NCI-H1694 treated with DMSO at 0.1 percent for 48 hours (cell line): ENCODE results near the gene SLC2A9.
A peak's percentile ranks its signal among the peaks of the same experiment; 100 is the strongest.

Source experiments
- DNase-seq: peaks from one replicate; lab custom pipeline; 2025; lab: John Stamatoyannopoulos, UW

SLC2A9 gene

DNA sequence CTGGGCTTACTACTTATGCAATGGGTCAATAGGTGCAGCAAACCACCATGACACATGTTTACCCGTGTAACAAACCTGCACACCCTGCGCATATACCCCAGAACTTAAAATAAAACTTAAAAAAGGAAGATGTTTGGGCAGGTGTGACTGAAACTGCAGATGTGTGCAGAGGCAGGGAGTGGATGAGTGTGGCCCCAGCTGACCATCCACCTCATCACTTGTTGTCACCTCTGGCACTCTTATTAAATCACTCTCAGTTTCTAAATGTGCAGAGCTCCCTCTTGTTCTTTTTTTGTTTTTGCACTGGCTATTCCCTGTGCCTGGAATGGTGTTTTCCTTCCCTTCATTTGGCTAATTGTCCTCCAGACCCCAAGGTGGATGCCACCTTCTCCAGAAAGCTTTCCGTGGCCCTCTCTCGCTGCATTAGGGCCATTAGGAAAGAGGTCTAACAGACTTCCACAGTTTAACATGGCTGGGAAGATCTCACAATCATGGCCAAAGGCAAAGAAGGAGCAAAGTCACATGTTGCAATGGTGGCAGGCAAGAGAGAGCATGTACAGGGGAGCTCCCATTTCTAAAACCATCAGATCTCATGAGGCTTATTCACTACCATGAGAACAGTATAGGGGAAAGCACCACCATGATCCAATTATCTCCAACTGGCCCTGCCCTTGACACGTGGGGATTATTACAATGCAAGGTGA lies 58.5 kb downstream of the SLC2A9 start:
- DNase-seq: no peak

DNA sequence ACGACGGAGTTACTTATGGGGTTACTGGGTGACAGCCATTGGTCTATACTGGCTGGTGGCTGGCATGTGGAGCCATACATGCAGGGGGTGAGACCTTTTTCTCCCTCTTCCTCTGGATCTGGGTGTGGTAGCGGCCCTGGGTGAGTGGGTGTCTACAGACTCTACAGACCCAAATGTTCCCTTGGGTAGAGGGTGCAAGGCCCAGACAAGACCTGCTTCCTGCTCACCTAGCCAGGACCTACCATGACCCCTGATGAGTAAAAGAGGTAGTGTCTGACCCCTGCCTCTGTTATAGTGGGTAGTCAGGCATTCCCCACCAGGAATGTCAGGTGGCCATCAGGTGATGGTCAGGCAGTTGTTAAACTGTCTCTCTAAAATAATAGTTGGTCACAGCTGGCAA lies 66.8 kb downstream of the SLC2A9 start:
- DNase-seq: no peak

DNA sequence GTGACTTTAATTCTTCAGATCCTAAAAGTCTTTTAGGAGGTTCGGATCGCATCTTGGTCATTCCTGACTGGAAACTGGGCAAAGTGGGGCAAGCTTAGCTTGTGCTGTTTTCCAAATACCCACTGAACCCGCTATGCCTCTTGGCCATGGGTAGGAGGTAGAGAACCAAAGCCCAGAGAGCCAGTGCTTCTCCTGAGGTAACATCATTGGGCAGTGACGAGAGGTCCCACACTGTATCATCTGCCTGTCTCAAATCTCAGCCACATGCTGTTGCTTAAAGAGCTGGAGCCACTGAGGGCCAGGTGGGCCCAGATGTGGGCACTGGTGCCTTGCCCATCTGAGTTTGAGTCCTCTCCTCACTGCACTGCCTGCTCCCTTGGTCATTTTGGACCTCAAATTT lies 68.2 kb downstream of the SLC2A9 start:
- no peak for DNase-seq

DNA sequence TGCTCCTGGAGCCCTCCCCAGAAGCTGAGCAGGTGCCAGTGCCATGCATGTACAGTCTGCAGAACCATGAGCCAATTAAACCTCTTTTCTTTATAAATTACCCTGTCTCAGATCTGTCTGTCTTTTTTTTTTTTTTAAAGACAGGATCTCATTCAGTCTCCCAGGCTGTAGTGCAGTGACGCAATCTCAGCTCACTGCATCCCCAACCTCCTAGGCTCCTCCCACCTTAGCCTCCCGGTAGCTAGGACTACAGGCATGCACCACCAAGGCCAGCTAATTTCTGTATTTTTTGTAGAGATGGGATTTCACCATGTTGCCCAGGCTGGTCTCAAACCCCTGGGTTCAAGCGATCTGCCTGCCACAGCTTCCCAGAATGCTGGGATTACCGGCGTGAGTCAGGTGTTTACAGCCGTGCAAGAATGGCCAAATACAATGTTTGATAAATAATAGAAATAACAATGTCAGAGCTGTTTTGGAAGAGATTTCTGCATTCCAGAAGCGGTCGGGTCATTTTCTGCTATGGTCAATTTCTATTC lies 68.8 kb downstream of the SLC2A9 start:
- no peak for DNase-seq

DNA sequence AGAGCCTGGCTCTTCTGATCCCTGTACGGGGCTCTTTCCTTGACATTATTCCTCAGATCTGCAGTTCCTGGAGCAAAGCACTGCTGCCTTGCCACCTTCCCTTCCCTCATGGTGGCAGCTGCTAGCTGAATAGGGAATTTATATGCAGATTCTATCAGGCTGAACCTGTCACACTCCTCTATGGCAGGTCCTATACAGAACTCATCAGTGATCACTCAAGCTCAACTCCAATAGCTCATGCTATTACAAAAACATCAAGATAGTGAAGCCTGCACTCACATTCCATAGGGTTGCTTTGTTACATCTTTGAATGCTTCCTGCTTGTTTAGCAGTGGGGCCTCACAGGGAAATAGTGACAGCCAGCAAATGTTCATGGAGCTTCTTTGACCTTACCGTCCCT lies 71.7 kb downstream of the SLC2A9 start:
- DNase-seq: no peak

DNA sequence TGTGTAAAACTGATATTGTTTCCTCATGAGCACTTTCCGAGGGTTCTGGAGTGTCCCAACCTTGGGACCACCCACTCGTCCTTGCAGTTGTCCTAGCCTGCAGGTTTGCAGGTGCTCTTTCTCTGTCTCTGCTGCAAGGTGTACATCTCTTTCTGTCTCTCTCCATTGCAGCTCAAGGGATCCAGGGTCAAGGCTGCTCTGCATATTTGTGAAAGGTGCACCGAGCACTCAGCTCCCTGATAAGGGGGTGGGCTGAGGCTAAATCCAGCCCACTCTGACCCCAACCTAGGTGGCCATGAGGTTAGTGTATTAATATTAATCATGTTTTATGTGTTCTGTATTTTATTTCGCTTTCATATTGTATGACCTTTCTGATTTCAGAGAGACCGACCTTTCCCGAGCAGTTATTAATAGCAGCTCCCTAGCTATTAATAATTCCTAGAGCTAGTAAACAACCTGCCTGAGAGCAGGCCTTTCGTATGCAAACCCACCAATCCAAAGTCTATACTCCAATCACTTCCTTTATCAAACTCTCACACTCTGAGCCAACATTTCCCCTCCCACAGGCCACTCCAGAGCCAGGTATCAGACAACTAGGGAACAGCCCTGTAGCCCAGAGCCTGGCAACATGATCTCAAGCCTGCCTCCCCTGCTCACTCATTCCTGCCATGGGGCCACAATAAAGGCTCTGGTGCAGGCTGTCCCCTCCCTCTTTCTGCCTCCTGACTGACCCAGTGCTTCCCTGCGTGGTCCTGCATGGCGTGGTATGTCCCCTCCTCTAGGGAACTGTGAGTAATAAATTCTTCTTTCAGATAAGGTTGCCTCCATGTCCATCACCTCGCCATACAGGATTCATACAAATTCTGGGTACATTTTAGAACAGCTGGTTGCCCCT lies 73.9 kb downstream of the SLC2A9 start:
- no peak for DNase-seq

DNA sequence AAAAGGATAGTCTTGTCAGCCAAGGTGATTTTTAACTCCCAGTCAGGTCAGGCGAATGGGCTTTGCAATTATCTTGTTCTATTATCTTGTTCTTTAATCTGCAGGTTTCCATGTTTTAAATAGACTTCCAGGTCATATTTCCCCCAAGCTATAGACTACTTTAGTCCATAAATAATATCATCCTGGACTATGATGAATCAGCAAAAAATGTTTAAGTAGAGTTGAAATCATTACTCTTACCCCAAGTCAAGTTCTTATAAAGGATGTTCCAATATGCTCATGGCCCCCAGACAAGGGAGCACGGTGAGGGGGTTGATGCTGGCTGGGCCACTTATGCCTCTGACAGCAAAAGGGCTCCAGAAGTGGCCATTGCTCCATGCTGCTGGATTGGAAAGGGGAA lies 75.1 kb downstream of the SLC2A9 start:
- DNase-seq: no peak

DNA sequence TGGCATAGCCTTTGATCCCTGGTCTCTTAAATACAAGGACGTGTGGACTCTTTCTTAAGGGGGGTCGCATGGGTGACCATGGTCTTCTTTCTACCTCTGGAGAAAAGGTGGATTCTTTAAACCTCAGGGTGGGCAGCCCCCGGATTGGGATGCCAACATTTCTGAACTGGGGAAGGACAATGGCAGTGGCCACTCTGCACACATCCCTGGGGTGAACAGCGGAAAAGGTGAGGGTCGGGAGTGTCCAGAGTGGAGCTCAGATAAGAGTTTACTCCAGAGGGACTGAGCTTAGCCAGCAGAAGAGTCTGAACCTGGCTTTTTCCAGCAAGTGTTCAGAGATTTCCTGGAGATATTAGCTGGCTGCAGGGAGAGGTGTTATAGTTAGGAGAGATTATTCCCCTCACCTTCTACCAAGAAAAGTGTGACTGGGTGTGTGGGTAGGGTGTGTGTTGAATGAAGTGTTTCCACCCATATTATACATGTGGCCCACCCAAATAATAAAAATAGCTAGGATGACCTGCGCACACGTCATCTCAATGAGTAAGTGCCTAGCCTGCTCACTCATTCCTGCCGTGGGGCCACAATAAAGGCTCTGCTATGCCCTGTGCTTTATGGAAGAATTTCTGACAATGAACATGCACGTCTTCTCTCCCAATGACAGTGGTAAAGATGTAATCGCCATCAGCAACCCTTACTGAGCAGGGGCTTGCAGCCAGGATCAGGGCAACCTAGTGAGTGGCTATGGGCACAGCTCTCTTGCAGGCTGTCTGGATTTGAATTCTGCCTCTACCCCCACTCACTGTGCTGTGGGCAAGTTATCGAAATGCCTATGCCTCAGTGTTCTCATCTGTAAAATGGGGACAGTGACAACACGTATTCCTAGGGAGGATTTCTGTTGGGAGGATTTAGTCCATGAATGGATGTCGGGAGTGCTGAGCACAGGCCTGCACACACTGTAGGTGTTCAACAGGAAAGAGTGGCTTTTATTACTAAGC lies 76.6 kb downstream of the SLC2A9 start:
- DNase-seq: no peak

DNA sequence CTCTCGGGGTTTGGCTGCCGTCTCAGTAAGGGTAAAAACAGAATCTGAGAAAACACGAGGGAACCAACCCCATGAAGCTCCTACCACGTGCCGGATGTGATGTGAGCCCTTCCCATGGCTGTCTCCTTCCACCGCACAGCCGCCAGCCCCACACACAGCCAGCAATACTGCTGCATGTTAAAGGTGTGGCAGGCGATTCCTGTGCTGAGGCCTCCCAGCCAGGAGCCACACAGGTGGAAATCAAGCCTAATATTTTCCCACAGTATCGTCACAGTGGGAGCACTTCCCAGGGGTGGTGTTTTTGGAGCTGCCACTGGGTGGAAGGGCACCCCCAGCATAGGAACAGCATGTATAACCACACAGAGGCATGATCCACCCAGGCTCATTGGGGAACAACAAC lies 77.5 kb downstream of the SLC2A9 start:
- DNase-seq: no peak

DNA sequence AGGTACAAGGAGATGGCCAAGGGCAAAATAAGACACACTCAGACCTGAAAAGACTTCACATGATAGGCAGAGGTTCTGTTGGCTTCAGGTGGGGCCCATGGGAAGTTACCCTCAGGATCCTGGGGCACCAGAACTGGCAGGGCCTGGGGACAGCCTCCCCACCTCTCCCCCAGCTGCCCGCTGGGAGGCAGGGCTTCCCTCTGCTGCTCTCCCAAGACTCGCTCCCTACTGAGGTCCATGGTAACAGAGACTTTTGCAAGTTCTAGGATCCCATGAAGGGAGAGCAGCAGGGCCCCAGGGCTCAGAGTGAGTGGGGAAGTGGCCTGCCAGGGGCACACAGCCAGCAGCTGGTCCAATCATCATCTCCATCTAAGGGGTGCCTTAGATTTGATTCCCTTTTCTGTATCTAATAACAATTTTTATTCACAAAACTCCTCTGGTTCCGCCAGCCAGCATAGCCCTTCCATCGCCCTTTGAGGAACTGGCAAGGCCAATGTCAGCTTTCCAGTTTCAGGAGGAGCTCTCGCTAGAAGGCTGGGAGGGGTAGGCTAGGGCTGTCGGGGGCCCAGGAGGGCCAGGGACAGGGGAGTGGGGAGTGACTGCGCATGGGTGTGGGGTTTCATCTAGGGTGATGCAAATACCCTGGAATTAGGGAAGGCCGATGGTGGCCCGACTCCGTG lies 78.2 kb downstream of the SLC2A9 start:
- DNase-seq: no peak

DNA sequence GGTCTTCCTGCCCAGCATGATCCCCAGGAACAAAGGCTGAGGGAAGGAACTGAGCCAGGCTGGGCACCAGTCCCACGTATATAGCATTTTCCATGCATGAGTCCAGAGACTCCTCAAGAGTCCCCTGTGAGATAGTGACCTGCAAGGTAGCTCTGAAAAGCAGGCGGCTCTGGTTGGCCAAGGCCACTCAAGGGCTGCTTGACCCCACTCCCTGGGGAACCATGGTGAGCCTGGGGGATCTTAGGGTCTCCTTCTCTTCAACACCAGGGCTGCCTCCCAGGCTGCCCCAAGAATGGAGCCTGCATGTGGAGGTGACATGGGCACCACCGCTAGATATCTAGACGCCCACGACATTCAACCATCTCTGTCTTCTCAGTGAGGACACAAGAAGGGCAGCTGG lies 79.2 kb downstream of the SLC2A9 start:
- no peak for DNase-seq

DNA sequence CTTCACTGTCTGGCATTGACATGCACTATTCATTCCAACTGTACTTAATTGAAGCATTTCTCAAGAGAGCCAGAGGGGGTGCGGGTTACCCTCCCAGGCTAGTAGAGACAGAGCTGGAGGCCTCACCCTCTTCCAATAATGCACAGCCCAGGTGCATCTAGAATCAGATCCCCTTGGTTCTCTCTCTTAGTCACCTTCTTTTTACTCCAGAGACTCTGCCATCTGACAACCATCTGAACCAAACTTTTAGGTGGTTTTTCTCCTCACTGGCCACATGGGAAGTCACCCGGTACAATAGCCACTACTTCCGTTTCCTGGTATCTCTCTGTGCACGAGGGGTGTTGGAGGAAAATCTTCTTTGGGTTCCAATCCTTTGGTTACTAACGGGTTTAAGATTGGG lies 81.3 kb downstream of the SLC2A9 start:
- no peak for DNase-seq

DNA sequence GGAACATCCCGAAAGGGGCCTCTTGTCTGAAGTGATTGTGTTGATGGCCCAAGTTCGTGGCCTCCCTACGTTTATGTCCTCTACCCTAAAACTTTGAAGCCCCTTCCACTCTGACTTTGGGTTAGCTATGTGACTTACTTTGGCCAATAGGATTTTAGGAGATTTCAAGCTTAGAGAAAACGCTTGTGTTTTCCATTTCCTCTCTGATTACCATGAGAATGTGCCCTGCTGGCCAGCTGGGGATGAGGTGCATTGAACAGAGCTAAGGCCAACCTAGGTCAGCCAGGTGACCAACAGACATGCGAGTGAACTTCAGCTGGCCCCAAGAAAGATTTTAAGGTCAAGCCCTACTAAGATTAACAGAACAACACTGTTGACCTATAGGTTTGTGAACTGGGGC lies 82.4 kb downstream of the SLC2A9 start:
- no peak for DNase-seq

DNA sequence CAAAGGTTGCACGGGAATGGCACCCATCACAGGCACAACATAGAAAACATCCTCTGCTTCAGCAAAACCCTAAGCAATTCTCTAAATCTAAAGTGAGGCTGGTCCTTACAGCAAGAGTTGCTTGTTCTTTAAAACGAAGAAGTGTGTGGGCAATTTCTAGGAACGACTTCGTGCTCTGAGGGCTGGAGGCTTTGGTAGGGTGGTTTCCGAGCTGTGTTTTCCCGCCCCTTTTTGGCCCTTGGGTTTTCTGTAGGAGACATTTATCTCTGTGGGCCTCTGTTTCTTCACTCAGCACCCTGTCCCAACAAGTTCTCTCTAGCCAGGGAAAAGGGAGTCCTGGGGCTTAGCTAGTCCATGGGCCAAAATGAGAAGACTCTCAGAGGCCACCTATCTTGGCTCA lies 84.2 kb downstream of the SLC2A9 start:
- DNase-seq: no peak

DNA sequence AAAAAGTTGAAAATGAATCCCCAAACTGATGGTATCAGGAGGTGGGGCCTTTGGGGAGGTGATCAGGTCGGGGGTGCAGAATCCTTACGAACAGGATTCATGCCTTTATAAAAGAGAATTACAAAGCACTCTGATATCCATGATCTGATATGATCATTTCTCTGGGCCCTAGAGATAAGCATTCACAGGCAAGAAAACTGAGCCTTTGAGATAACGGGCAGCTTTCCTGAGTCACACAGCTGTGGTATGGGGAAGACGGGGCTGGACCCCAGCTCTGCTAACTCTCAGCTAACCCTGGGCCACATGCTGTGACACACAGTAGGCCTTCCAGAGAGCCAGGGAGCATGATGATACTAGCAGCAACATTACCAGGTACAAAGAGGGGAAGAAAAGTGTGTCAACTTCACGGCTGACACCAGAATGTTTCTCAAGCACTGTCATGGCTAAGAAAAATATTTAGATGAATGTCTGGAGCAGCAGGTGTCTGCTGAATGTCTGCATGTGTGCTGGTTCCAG lies 85.1 kb downstream of the SLC2A9 start:
- no peak for DNase-seq

DNA sequence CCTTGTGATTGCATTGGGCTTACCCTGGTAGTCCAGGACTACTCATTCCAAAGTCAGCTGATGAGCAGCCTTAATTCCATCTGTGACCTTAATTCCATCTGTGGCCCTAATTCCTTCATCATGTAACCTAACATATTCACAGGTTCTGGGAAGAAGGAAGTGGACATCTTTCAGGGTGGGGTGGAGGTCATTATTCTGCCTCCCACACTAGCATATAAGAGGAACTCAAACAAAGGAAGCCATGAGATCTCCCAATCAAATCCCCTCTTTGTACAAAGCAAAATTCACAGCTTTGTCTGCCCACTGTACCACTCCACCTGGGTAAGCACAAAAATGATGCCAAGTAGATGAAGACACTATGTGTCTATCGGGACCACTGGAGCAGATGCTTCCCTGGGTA lies 87.3 kb downstream of the SLC2A9 start:
- no peak for DNase-seq

DNA sequence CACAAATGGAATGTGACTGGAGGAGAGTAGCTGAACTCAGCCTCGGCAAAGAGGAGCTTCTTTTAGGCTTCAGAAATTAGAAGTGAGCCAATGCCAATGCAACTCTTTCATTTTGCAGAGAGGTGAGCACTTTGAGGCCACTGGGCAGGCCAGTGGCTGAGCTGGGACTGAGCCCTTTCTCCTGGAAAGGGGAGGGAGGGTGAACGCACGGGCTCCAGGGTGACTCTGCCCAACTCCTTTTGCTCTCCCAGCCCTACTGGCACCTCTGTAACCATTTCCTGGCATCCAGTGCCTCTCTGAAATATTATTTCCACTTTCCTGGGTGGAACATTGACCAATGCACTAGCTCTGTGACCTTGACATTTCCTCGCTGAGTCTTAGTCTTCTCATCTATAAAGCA lies 88.1 kb downstream of the SLC2A9 start:
- no peak for DNase-seq

DNA sequence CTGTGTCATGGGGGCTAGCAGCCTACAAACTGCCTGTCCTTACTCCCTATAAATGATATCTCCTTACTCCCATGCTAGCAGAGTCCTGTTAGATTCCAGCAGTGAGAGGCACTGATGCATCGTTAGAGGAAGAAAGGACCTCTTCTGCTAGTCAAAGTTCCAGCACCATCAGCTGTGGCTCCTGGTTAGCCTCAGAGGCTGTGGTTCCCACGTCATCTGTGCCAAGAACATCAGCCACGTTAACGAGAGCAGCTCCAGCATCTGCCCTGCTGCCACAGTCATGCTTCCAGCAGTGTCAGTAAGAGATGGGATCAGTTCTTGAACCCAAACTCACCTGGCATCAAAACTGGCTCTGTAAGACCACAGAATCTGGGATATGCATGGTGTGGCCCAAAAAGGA lies 88.5 kb downstream of the SLC2A9 start:
- no peak for DNase-seq

DNA sequence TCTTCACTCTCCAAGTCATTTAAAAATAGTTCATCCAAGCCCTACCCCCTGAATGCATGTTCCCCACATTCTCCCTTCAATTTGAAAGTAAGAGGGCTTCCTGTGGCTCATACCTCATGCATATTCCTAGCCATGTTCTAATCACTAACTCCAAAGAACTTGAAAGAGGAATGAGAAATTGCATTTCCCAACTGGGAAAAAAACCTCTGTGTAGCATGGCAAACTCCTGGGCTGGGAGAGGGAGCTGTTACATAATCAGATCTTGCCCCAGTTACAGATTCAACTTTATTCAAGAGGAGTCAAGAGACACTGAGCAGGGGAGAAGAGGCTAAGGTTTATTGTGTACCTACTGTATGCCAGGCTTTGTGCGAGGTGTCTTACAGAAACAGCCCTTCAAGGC lies 90.2 kb downstream of the SLC2A9 start:
- no peak for DNase-seq

DNA sequence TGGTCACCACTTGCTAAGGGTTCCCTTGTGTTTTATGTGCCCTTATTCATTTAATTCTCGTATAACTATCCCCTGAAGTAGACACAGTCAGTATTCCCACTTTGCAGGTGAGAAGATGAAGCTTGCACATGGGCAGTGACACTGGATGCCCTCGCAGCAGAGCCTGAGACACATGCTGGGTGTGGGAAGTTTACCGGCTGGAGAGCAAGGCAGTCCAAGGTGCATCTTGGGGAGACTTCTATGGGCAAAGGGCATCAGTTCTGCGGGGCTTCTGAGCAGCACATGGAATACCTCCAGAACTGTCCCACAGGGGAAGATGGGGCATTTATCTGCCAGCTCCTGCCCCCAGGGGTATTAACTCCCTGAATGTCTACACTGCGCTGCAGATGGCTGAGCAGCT lies 92.2 kb downstream of the SLC2A9 start:
- no peak for DNase-seq

DNA sequence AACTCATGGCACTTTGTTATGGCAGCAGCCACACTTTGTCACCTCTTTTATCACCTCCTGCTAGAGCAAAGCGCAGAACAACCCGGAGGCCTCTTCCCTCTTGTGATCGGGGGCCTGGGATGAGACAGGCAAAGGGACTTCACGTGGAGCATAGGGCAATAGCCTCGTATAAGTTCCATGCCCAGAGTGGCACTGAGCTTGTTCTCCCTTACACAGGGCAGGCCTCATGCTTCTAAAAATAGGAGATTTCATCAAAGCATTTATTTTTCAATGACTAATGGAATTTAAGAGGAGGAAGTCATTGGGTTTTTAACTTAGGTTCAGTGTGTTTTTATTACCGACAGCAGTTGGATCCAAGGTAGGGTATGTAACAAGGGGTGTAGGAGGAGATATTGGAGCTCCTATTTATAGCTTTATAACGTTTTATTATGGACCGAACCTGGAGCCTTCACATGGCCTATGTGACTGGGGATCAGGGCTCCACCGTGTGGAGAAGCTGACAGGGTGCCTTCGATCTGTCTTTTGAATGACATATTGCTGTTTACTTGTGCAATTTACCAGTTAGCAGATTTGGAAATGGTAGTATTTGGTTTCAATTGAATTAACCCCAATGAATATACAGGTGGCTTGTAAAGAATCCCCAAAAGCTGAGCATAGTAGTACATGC lies 93.8 kb downstream of the SLC2A9 start:
- DNase-seq: peak; percentile 10
